ENCODE measurements around the gene STK39.

DNA sequence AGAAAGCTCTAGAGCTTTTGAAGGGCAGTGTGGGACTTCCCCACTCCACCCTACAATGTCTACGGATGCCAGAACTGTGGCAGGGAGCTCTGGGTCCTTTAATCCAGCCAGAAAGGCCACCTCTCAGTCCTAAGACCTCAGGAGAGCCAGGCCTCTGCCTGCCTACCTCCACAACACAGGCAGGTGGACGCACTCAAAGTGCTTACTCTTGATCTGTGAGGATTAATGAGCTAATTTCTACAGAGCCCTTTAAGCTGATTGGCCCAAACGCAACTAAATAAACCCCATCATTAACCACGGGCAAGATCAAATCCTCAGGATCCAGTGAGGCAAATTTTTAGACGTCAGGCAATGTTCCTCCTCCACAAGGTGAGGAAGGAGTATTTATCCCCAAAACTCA, 8.1 kb downstream of the STK39 start:
- TF ChIP-seq, protein P1, sequence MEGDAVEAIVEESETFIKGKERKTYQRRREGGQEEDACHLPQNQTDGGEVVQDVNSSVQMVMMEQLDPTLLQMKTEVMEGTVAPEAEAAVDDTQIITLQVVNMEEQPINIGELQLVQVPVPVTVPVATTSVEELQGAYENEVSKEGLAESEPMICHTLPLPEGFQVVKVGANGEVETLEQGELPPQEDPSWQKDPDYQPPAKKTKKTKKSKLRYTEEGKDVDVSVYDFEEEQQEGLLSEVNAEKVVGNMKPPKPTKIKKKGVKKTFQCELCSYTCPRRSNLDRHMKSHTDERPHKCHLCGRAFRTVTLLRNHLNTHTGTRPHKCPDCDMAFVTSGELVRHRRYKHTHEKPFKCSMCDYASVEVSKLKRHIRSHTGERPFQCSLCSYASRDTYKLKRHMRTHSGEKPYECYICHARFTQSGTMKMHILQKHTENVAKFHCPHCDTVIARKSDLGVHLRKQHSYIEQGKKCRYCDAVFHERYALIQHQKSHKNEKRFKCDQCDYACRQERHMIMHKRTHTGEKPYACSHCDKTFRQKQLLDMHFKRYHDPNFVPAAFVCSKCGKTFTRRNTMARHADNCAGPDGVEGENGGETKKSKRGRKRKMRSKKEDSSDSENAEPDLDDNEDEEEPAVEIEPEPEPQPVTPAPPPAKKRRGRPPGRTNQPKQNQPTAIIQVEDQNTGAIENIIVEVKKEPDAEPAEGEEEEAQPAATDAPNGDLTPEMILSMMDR (IDR thresholded peaks at IDR 0.05; ENCODE audit: insufficient read depth, low read length): no peak
- TF ChIP-seq POLR2AphosphoS5 (IDR thresholded peaks at IDR 0.05; ENCODE audit: low read depth): no peak

Data from HL-60 (cell line).